HepG2 (cell line): Measurements from ENCODE around the gene MACROD2. TPM values are rescaled to one million over a fixed set of nuclear protein-coding genes. Genes with fewer than 3 reads are reported as not detected.

Experiments
- ATAC-seq: fragments of 200-7000 bp; cut with Tn5 transposase; 3 replicates; pipeline ENCODE4 v1.9.1; 2020; ENCODE audit warnings: mild to moderate bottlenecking, moderate library complexity
- BruUV-seq: library from RNA; stranded (reverse); fragments of 400-500 nt; replicated peaks from 2 replicates; lab custom pipeline; 2021; lab: Mats Ljungman, UMichigan
- CTCF ChIA-PET: fragments of 300-600 bp; formaldehyde crosslinking; extraction: SDS; loops from one replicate; lab custom pipeline; 2021; ENCODE audit warnings: low total read pairs, inconsistent platforms, low intra/inter-chr PET ratio; lab: Yijun Ruan, JAX
- POLR2A ChIA-PET: fragments of 350-600 bp; sonication (Branson Sonifier 250); formaldehyde crosslinking; loops from one replicate; lab custom pipeline; 2020; ENCODE audit warnings: antibody characterized with exemption, inconsistent platforms; lab: Yijun Ruan, JAX
- DNase-seq: peaks from one replicate; pipeline ENCODE4 v3.0.0-alpha.2; 2015; ENCODE audit warnings: low spot score
- FAIRE-seq: peaks from 3 replicates; lab custom pipeline; 2011; peaks lifted over from hg19 to GRCh38; lab: Jason Lieb, UNC
- H2AFZ ChIP-seq: one replicate; pipeline ENCODE4 v1.6.1; 2011; ENCODE audit warnings: low read length, inconsistent platforms
- H3K27ac ChIP-seq: fragments of 300-600 bp; 3 replicates; pipeline ENCODE4 v1.8.0; 2011; ENCODE audit warnings: mixed run types, mild to moderate bottlenecking, mixed read lengths, low read length, inconsistent platforms; ENCODE audit not compliant: insufficient read depth; ENCODE audit errors: extremely low read length
- H3K27me3 ChIP-seq, 2 experiments: fragments of 200-600 bp in 1 of 2; 2 replicates in 1 of 2; 3 replicates in 1 of 2; pipeline versions ENCODE4 v1.6.0 to v1.8.0; 2011; ENCODE audit warnings: low read length in 2 of 2, mild to moderate bottlenecking in 2 of 2, moderate library complexity in 2 of 2, inconsistent platforms in 1 of 2; ENCODE audit not compliant: insufficient read depth in 2 of 2, control insufficient read depth in 1 of 2
- H3K36me3 ChIP-seq, 2 experiments: fragments of 200-600 bp in 1 of 2; replicated peaks in 1 of 2; 2 replicates in 1 of 2; 3 replicates in 1 of 2; pipeline versions ENCODE4 v1.5.1 to v1.8.0; 2011; ENCODE audit warnings: low read length in 2 of 2, inconsistent platforms in 1 of 2; ENCODE audit not compliant: insufficient read depth in 2 of 2, control insufficient read depth in 1 of 2
- H3K4me1 ChIP-seq: 2 replicates; pipeline ENCODE4 v1.5.1; 2012; ENCODE audit warnings: low read length, inconsistent platforms; ENCODE audit not compliant: insufficient read depth
- H3K4me2 ChIP-seq: 2 replicates; pipeline ENCODE4 v1.6.0; 2011; ENCODE audit warnings: low read depth, low read length, inconsistent platforms
- H3K4me3 ChIP-seq, 3 experiments: fragments of 200-600 bp in 1 of 3; sonication (generic), shearing (Covaris generic) in 1 of 3; replicated peaks in 1 of 3; 2 replicates each; pipeline ENCODE4 v1.5.1; 2011 to 2016; ENCODE audit warnings: low read length in 3 of 3, inconsistent platforms in 2 of 3, low read depth in 2 of 3, mild to moderate bottlenecking in 2 of 3, control low read depth in 1 of 3, mixed read lengths in 1 of 3; ENCODE audit not compliant: insufficient read depth in 1 of 3
- H3K79me2 ChIP-seq: one replicate; pipeline ENCODE4 v1.6.1; 2011; ENCODE audit warnings: low read length, inconsistent platforms; ENCODE audit not compliant: insufficient read depth
- H3K9ac ChIP-seq: 2 replicates; pipeline ENCODE4 v1.6.0; 2011; ENCODE audit warnings: mild to moderate bottlenecking, low read depth, low read length, inconsistent platforms; ENCODE audit not compliant: insufficient read depth
- H3K9me3 ChIP-seq: 2 replicates; pipeline ENCODE4 v1.5.1; 2012; ENCODE audit warnings: mild to moderate bottlenecking, low read length
- H4K20me1 ChIP-seq: 2 replicates; pipeline ENCODE4 v1.6.0; 2011; ENCODE audit warnings: inconsistent platforms, mild to moderate bottlenecking, low read length, moderate library complexity; ENCODE audit not compliant: insufficient read depth
- HINFP ChIP-seq: sonication (generic); formaldehyde crosslinking; IDR thresholded peaks from 2 replicates; pipeline ENCODE4 v1.4.0; 2020; ENCODE audit warnings: low read depth, mild to moderate bottlenecking, missing genetic modification reagents
- ZHX2 ChIP-seq, 2 experiments: sonication (generic) in 1 of 2; formaldehyde crosslinking in 1 of 2; IDR thresholded peaks; 2 replicates each; pipeline versions ENCODE4 v1.6.1 to v1.9.0; 2014 to 2022; ENCODE audit warnings: antibody characterized with exemption in 1 of 2, borderline replicate concordance in 1 of 2, inconsistent platforms in 1 of 2, low read depth in 1 of 2, missing genetic modification reagents in 1 of 2
- ZNF451 ChIP-seq: sonication (generic); formaldehyde crosslinking; IDR thresholded peaks from 2 replicates; pipeline ENCODE4 v1.5.0; 2020; ENCODE audit warnings: mild to moderate bottlenecking, missing genetic modification reagents
- ZNF615 ChIP-seq: sonication (generic); formaldehyde crosslinking; IDR thresholded peaks from 2 replicates; pipeline ENCODE4 v1.5.0; 2020; ENCODE audit warnings: mild to moderate bottlenecking, missing genetic modification reagents, borderline replicate concordance
- ZNF710 ChIP-seq: sonication (generic); formaldehyde crosslinking; IDR thresholded peaks from 2 replicates; pipeline ENCODE4 v1.5.0; 2020; ENCODE audit warnings: mild to moderate bottlenecking, missing genetic modification reagents, borderline replicate concordance
- WGBS: methylation state at CpG from one replicate; pipeline ENCODE4 v1.1.6; 2017; ENCODE audit warnings: low lambda C conversion rate; 5-methylcytosine and 5-hydroxymethylcytosine counted together
- in situ Hi-C: cut with HindIII; loops from 2 replicates; pipeline ENCODE4 v1.10.0; 2017; ENCODE audit warnings: low pct_unique_long_range_greater_than_20kb; ENCODE audit not compliant: extremely low pct_ligation_motif_present
- intact Hi-C: fragments of 100-400 bp; cut with micrococcal nuclease; formaldehyde crosslinking; loops from one replicate; pipeline ENCODE4 v1.10.0; 2022; ENCODE audit not compliant: unreplicated experiment
- polyA plus RNA-seq, 8 experiments: library from polyadenylated mRNA; depleted of rRNA in 3 of 8; stranded (reverse) in 7 of 8; unstranded in 1 of 8; fragments of >200 nt; fragmentation: Illumina TruSeq in 4 of 8; extraction: Trizol in 4 of 8; gene quantifications; 2 replicates each; pipeline versions ENCODE4 v1.2.1 to v1.2.3, GENCODE V29; 2011 to 2016; ENCODE audit warnings: low read depth in 4 of 8, missing spikeins in 1 of 8, mixed read lengths in 1 of 8; ENCODE audit not compliant: insufficient read depth in 1 of 8
- total RNA-seq, 5 experiments: library from RNA; depleted of rRNA; stranded (reverse); fragments of >200 nt; fragmentation: Illumina TruSeq; extraction: Trizol; gene quantifications; 2 replicates each; pipeline ENCODE4 v1.2.3, GENCODE V29; 2016; ENCODE audit warnings: low read depth in 1 of 5

MACROD2 gene
- total and polyA plus RNA-seq, 2 of the 13 experiments (the other 11 are each of a cell fraction or from before 2014, with no cell fraction given): 0.13 to 0.51 TPM

GRCh38 chr20:14667226-14667625, 671.9 kb downstream of the MACROD2 start:
- WGBS: 9% methylated on average over 2 of the region's 2 CpGs
- FAIRE-seq: no peak
- in situ Hi-C loops: no loop called here

More at GRCh38 chr20:14667226-14667625, 671.9 kb downstream of the MACROD2 start:
- DNase-seq: no peak
- Histone ChIP-seq H3K9me3 (no peaks in the 10 kb centered on the region), H3K36me3 (no peaks in the 10 kb centered on the region)
- CTCF ChIA-PET: no interaction called here
- TF ChIP-seq HINFP (CRISPR knock-in tag): no peak
- no peak for TF ChIP-seq ZNF710
- TF ChIP-seq ZNF451: no peak
- TF ChIP-seq ZNF615: no peak
- TF ChIP-seq ZHX2 (IDR thresholded peaks at IDR 0.05; ENCODE audit: low read depth): no peak
- no peak for TF ChIP-seq ZHX2 (CRISPR knock-in tag; IDR thresholded peaks at IDR 0.05; ENCODE audit: borderline replicate concordance)
- TF ChIP-seq, all 625 proteins: peak for 0
- POLR2A ChIA-PET: no interaction called here
- no peak overlapping the region for H3K4me2 ChIP-seq
- H3K9ac ChIP-seq: no peak overlapping the region
- intact Hi-C loops: no loop called here
- H3K79me2 ChIP-seq: no peaks in the 10 kb centered on the region
- H3K27me3 ChIP-seq: no peaks in the 10 kb centered on the region
- H3K4me1 ChIP-seq: no peaks in the 10 kb centered on the region
- BruUV-seq: no TSS peak
- no peaks in the 10 kb centered on the region for H4K20me1 ChIP-seq
- H3K27ac ChIP-seq: no peak overlapping the region
- H2AFZ ChIP-seq: no peak overlapping the region
- H3K4me3 ChIP-seq: no peak overlapping the region
- ATAC-seq: no peak
